Measurements from ENCODE around the gene ARID5B. TPM values are rescaled to one million over a fixed set of nuclear protein-coding genes. Genes with fewer than 3 reads are reported as not detected.

Gene ARID5B
- total RNA-seq, 1 experiment from 2014 or later, result 17.4 TPM

DNA sequence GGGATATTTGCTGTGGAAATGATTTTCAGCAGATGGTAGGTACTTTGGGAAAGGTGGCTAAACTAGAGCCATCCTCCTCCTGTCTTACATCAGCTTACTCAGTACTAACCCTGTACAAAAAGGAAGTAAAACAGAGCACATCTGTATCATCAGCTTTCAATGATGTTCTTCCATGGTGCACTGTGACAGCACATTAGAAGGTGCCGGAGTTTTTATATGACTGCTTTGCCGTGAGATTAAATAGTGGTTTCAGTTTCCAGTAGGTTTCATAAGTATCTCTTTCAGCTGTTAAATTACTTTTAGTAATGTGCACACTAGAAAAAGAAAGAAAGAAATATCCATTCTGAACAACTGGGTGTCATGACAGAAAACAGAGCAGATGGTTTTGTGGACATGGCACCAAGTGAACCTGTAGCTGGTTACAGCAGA, 86.5 kb downstream of the ARID5B start:
- peak; percentile 45 for DNase-seq (ENCODE audit: low read depth)

DNA sequence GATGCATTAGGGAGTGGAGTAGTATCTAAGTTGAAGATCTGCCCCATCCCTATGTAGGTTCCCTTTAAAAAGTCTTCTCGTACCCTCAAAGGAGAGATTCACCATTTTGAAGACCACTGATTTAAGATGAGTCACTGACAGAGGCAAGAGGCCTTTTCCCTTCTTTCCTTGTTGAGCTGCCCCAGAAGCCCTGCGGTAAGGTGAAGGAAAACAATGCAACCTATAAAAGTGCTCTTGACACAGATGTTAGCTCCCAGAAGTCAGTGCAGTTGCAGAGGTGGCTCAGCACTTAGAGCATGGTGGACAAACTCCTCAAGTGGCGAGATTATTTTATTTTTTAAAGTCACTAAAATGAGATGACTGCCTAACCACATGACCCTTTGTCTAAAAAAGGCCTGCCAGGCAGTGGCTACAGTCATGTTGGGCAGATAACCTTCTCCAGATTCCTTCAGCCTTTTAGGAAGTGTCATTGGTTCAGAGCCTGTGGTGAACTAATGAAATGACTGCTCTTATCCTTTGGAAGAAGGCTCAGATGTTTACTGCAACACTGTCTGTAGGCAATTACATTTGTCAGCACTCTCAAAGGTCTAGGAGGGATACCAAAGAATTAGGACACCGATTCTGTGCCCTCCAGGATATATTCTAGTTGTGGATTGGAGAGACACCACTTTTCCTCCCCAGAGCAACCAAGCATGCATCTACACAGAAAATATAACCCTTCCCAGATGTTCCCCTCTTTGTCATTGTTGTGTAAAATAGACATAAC, 88.7 kb downstream of the ARID5B start:
- DNase-seq (ENCODE audit: low read depth), result no peak

DNA sequence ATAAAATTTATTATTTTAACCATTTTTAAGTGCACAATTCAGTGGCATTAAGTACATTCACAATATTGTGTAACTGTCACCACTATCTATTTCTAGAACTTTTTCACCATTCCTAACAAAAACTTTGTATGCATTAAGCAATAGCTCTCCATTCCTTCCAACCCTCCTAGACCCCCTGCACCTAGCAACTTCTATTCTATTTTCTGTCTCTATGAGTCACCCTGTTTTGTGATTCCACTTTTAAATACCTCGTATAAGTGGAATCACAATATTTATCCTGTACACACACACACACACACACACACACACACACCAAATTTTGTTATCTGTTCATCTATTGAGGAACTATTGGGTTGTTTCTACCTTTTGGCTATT, 89.2 kb downstream of the ARID5B start:
- DNase-seq (ENCODE audit: low read depth), result no peak

DNA sequence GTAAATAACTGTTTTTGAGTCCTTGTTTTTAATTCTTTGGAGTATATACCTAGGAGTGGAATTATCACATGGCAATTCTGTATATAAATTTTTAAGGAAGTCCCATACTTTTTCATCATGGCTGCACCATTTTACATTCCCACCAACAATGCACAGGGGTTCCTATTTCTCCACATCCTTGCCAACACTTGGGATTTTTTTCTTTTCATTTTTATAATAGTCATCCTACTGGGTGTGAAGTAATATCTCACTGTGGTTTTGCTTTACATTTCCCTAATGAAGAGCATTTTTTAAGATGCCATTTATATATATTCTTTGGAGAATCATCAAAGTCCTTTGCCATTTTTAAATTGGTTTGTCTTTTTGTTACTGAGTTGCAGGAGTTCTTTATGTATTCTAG, 89.7 kb downstream of the ARID5B start:
- no peak for DNase-seq (ENCODE audit: low read depth)

DNA sequence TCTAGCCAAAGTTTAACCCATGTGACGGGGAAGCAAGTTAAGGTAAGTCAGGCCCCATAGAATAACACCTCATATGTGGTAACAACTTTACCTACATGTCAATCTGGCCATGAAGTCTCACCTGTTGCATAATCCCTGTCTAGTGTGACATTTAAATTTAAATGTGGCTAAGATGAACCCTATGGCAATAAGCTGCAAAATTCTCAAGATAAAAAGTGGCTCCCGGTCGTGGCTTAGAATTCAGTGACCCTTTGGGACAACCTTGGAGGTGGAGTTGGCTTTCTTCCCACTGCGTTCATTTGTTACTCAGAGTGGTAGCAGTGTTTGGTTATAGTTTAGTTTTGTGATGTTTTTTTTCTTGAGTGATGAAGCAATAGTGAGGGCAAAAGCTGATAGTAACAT, 90.6 kb downstream of the ARID5B start:
- DNase-seq (ENCODE audit: low read depth), result peak; percentile 43

DNA sequence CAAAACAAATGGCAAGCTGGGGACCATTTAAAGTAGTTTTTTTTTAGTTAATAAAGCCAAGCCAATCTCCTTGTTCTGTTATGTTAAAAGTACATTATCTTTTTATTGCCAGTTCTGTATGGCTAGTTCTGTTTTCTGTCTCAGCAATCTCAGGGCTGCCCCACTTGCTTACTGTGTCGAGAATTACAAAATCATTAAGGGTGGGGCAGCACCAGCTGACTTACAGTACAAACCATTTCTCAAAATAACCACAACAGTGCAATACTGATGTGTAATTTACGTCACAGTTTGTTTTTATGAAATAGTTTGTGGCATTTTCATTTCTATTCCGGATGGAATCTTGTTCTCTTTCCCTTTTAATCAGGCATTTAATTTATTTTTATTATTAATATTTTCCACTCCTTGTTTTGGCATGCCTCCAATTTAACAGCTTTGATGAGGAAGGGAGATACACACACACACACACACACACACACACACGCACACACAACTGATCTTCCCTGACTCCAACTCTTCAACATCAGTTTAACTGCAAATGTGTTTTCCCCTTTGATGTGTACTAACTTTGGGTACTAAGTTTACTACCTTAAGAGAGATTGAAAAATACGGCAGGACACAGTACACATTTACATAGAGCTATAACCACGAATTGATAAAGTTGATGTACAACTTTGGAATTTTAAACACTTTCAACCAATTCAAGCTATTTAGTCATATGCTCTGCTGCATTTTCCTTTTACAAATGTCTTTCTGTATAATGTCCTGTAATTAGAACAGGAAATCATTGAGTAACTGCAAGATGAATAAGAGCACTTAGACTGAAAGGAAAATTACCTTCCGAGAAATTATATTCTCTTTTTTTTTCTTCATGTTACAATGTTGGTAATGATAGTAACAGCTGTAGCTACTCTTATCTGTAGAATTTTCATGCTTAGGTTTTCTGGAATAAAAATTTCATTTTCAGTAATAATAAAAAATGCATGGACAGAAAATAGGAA, 91.5 kb downstream of the ARID5B start:
- peak; percentile 88 for DNase-seq (ENCODE audit: low read depth)

DNA sequence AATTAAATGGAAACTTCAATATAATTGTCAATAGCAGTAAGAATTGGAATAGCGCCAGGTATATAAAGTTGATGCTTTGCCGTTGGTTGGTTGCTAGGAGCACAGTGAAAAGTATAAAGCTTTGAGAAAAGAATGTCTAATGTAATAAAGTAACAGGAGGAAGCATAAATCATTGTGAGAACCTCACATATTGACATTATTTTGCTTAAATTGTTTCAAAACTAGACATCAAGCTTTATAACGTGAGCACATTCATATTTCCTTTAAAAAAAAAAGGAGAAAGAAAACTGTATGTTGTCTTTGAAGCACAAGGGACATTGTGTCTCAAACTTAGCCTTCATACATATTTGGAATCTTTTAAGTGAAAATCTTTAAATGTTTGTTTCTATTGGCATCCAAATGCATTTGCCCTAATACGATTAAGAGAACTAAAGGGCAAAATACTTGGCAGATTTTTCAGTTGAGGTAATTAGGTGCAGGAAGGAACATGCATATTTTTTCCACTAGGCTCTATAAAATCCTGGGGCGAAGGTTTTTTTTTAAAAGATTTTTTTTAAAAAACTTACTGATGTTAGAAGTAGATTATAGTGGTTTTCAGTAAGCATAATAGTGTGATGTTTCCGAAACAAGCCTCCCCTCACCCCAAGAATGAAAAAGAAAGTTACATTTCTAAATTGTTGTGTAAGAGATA, 92.4 kb downstream of the ARID5B start:
- peak; percentile 35 for DNase-seq (ENCODE audit: low read depth)

DNA sequence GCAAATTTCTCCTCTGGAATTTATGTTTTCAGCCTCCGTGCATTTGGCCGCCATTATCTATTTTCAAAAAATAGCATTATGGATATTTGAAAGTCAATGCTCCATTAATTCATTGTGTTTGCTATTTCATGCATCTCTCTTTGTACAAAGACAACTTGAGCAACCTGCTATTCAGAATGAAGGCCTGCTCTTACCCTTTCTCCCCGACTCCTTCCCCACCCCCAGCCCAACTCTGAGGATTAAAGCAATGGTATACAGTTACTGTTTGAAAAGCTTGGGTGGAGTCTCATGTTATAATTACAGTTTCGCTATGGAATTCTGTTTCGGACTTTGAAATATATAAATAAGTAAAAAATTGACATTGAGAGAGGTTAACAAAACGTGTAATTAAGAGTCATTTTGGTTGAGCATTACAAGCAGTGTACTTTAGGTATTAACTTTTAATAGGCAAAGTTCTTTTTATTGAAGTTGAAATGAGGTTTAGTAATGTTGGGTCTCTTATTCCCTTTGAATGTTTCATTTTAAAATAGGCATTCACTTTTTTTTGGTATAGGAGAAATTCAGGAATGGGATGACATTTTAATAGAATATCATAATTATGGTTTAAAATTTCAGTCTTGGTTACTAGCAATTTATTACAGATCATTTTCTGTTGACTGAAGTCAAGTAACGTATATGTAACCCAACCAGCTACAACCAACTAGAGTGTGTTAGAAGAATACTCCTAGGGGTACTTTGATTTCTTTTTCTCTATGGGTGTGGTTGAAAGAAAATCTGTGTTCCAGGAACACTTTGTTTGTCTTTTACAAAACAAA, 93.1 kb downstream of the ARID5B start:
- no peak for DNase-seq (ENCODE audit: low read depth)

DNA sequence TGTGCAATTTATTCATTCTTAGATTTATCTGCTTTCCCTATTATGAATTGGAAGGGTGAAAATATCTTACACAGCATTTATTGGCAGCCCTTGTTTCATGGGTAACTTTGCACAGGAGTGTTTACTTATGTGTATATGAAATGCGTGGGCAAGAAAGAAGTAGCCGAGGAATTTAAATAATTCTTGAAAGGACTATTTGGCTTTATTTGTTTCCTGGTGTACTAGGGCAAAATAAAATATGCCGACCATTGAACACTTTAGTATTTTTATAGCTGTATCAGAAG, 93.7 kb downstream of the ARID5B start:
- no peak for DNase-seq (ENCODE audit: low read depth)

DNA sequence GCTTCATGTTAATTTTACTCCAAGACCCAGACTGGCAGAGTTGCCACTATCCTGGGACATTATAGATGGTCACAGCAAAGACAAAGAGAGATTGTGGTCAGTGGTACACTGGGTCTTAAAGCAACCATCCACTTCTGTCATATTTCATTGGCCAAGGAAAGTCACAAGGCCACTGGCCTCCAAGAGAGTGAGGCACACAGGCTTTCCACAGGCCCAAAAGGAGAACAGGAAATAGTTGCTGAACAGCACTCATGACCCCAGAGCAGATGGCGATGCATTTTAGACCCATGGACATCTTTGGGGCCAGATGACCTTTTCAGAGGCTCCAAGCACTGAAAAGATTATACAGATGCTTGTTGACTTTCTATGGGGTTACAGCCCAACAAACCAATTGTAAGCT, 97.4 kb downstream of the ARID5B start:
- DNase-seq (ENCODE audit: low read depth), result no peak

DNA sequence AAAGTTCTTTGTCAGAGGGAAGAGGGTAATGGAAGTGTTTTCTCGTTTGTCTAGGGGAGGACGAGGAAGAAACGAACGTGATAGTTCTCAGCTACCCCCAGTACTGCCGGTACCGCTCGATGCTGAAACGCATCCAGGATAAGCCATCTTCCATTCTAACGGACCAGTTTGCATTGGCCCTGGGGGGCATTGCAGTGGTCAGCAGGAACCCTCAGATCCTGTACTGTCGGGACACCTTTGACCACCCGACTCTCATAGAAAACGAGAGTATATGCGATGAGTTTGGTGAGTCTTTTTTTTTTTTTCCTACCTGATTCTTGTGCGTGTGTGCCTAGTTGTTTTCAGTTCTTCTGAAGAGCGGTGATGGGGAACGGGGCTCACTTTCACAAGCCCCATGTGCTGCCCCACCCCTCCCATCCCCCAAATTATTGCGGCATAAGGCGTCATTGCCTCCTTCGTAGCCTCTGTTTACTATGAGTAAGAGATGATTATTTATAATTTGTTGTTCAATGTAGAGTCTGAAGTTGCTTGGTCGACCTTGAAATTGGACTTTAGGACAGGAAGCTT, 98.6 kb downstream of the ARID5B start:
- no peak for DNase-seq (ENCODE audit: low read depth)

DNA sequence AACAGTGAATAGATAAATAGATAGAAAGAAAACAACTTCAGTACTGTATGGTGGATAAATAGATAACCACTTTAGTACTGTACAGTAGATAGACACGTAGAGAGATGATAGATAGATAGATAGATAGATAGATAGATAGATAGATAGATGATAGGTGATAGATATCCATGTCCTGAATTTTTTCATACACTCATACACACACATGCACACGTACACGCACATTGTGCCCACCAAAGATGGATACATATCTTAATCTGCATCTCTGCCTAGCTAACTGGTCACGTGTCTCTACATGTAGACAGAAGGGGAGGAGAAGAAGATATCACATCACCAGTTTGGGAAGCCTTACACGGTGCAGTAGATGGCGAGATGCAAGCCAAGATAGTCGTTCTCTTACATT, 99.2 kb downstream of the ARID5B start:
- DNase-seq (ENCODE audit: low read depth), result no peak

DNA sequence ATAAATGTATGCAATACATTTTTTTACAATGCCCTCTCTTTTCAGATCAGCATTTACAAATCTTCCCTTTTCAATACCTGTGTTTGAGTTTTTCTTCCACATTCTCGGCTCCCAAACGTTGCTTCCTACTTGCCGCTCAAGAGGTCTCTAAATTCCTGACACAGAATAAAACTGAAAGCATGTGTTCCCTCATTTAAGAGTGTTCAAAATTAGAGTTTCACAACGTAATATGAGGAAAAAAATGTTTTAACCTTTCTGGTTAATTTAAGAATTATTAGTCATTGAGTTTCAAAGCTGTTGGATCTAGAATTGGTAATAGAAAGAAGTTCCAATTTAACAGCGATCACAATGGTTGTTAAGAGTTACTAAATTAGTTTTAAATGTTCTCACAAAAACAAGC, 100.4 kb downstream of the ARID5B start:
- DNase-seq (ENCODE audit: low read depth), result no peak

DNA sequence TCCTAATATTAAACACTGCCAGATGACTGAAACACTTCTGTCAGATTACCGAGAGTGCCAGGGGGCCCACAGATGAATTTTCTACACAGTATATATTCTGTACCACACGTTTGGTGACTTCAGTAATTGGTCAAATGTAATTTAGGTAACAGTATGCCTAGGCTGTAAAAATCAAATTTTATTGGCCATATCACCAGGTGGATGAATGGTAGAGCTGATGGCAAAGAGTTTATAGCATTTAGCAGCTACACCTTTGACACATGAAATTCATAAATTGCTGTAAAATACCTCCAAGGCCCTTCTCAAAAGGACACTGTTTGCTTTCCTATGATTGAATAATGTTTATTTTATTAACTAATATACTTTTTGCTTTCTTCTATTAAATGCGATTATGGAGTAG, 101.3 kb downstream of the ARID5B start:
- no peak for DNase-seq (ENCODE audit: low read depth)

DNA sequence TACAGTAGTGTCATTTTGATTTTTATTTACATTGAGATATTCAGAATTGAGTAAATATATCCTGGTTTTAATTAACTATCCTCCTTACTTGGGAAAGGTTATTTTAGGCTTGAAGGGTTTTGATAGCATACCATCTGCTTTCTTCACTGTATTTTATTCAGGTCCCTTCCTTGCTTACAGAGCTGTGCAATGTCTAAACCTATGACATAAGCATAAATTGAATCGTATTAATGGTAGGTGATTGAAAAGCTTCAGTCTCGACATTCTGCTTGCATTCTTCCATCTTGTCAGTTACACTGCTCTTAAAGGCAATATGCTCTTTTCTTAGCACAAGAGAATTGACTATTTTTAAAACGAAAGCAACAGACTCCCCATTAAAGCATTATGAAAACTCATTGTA, 102.5 kb downstream of the ARID5B start:
- no peak for DNase-seq (ENCODE audit: low read depth)

DNA sequence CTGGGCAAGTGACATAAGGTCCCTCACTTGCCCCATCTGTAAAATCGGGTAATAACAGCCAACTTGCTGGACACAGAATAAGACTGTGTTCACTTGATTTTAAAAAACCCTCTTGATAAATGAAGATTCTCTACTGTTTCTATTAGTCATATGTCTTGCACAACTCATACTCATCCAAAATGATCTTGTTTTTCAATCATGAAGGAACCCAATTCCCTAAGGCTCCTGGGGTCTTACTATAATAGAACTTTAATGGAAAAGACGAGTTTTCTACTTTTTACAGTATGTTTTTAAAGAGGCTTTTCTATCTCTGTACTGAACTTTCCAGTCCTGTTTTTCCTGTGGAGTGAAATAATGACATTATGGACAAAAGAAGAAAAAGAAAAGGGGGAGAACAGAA, 103.8 kb downstream of the ARID5B start:
- peak; percentile 63 for DNase-seq (ENCODE audit: low read depth)

DNA sequence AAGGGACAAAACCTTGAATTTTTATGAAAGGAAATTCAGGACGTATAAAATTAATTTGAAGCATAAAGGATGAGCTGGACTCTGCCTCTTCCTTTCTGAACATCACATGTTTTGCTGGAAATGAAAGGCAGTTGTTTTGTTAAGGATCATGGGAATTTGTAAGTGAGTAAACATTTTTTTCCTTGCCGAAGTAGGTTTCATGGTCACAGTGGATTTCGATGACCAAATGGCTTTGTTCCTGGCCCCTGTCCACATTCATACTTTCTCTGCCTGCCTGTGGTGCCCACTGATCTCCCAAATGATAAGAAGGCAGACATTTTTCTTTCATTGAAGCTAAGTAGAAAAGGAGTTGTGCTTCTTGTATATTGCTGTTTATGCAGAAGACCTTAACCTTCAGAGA, 104.2 kb downstream of the ARID5B start:
- DNase-seq (ENCODE audit: low read depth), result peak; percentile 63

DNA sequence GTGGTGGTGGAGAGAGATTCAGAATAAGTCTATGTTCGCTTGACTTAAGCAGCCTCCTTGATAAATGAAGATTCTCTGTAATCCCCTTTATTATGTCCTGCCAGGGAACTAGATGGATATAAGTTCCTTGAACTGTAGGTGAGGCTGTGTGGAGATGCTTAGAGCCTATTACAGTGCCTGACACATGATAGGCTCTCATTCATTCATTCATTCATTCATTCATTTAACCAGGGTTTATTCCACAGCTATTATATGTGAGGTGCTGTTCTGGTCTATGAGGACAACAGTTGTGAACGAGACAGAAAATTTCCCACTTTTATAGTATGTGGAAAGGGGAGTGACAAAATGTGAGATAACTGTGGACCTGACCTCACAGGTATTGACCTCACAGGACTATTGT, 105.6 kb downstream of the ARID5B start:
- no peak for DNase-seq (ENCODE audit: low read depth)

DNA sequence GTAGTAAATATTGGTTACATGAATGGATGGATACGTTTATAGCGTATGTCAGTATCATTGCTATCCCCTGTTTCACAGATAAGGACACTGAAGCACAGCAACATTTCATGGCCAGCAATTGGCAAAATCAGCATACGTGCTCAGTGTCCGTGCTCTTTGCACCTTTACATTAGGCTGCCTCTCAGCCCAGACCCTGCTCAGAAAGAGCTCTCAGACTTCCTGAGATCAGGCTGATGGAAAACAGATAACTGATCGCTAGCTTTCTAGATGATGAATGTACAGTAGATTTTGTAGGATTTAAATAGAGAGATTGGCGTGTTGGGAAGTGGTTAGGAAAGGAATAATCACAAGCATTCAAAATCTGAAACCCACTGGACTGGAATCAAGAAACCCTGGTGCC, 106.7 kb downstream of the ARID5B start:
- DNase-seq (ENCODE audit: low read depth), result no peak

DNA sequence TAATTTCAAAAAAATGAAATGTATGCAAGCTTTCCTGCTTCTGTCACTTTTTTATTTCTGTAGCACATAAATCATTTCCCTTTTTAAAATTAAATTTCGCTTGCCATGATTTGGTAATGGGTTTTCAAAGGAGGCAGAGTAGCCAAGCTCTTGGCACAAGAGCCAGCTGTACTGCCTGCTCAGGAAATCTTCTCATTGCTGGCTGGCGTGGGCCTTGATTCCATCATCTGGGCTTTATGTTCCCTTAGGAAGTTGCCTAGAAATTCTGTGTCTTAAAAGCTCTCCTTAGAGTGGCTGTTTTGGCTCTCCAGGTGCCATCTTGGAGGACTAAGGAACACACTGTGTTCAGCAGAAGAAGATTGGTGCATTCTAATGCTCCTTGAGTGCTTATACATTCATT, 107.4 kb downstream of the ARID5B start:
- DNase-seq (ENCODE audit: low read depth), result no peak

DNA sequence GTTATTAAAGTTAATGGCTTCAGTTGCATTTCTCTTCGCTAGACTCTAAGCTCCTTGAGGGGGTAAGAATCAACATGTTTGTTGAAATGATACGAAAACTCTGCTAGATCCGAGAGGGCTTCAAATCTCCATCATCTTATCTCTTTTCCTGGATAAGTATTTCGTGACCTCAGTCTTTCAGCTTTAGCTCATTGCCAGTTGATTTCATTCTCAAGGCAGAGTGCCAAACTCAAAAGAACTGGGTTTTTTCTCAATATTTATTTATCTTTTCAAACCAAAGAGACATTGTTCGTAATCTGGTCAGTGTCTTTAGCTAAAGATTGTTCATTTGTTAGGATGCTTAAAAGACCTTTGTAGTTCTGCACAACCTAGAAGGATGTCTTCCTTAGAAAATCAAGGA, 108.9 kb downstream of the ARID5B start:
- no peak for DNase-seq (ENCODE audit: low read depth)

All from LHCN-M2 (cell line).